K562 (cell line): ENCODE results near the gene ZNF646. TPM values are rescaled to one million over a fixed set of nuclear protein-coding genes. Genes with fewer than 3 reads are reported as not detected.

Experiments used
- ATAC-seq: fragments of 200-7000 bp; cut with Tn5 transposase; 3 replicates; pipeline ENCODE4 v1.9.1; 2020; ENCODE audit warnings: moderate library complexity
- BruUV-seq: library from RNA; stranded (reverse); fragments of 400-500 nt; replicated peaks from 2 replicates; lab custom pipeline; 2021; lab: Mats Ljungman, UMichigan
- CTCF ChIA-PET: fragments of 300-600 bp; formaldehyde crosslinking; extraction: SDS; loops from one replicate; lab custom pipeline; 2021; ENCODE audit warnings: low intra/inter-chr PET ratio; lab: Yijun Ruan, JAX
- POLR2A ChIA-PET: fragments of 300-600, 350-650 bp; sonication (Branson Sonifier 250); formaldehyde crosslinking; extraction: SDS; loops from one replicate; lab custom pipeline; 2021; ENCODE audit warnings: antibody characterized with exemption, inconsistent platforms; lab: Yijun Ruan, JAX
- DNase-seq, 4 experiments: peaks; one replicate each; pipeline versions ENCODE4 v3.0.0 to v3.0.0-alpha.2; 2011 to 2018; ENCODE audit warnings: low spot score in 3 of 4, mixed read lengths in 3 of 4; ENCODE audit errors: extremely low read depth in 1 of 4
- FAIRE-seq: peaks from 2 replicates; lab custom pipeline; 2011; peaks lifted over from hg19 to GRCh38; lab: Jason Lieb, UNC
- H2AFZ ChIP-seq: 2 replicates; pipeline ENCODE4 v1.6.0; 2011; ENCODE audit warnings: low read depth, low read length, control low read depth, inconsistent platforms
- H3K27ac ChIP-seq: fragments of 200-600 bp; 3 replicates; pipeline ENCODE4 v1.8.0; 2011; ENCODE audit warnings: low read depth, mild to moderate bottlenecking, control low read depth, inconsistent platforms, low read length, moderate library complexity, mixed read lengths; ENCODE audit errors: extremely low read depth
- H3K27me3 ChIP-seq, 2 experiments: fragments of 300-600 bp in 1 of 2; 2 replicates in 1 of 2; 3 replicates in 1 of 2; pipeline versions ENCODE4 v1.6.0 to v1.8.0; 2011; ENCODE audit warnings: inconsistent platforms in 2 of 2, low read length in 2 of 2, mild to moderate bottlenecking in 1 of 2, mixed read lengths in 1 of 2, moderate library complexity in 1 of 2; ENCODE audit not compliant: control insufficient read depth in 2 of 2, insufficient read depth in 2 of 2
- H3K36me3 ChIP-seq: fragments of 300-600 bp; 3 replicates; pipeline ENCODE4 v1.8.0; 2011; ENCODE audit warnings: mild to moderate bottlenecking, low read length, inconsistent platforms; ENCODE audit not compliant: control insufficient read depth, insufficient read depth
- H3K4me1 ChIP-seq, 2 experiments: fragments of 200-600 bp in 1 of 2; replicated peaks in 1 of 2; 2 replicates in 1 of 2; 3 replicates in 1 of 2; pipeline versions ENCODE4 v1.5.1 to v1.8.0; 2011; ENCODE audit warnings: inconsistent platforms in 2 of 2, low read length in 2 of 2, mild to moderate bottlenecking in 1 of 2, mixed read lengths in 1 of 2, moderate library complexity in 1 of 2; ENCODE audit not compliant: control insufficient read depth in 2 of 2, insufficient read depth in 2 of 2
- H3K4me2 ChIP-seq: 2 replicates; pipeline ENCODE4 v1.6.1; 2011; ENCODE audit warnings: low read length, control low read depth, inconsistent platforms, mixed read lengths; ENCODE audit not compliant: insufficient read depth
- H3K4me3 ChIP-seq: fragments of 200-600 bp; sonication (generic), shearing (Covaris generic); 2 replicates; pipeline ENCODE4 v1.5.1; 2016; ENCODE audit warnings: control low read depth, inconsistent platforms
- H3K79me2 ChIP-seq: fragments of 200-600 bp; 3 replicates; pipeline ENCODE4 v1.8.0; 2011; ENCODE audit warnings: low read length, inconsistent platforms; ENCODE audit not compliant: control insufficient read depth, insufficient read depth
- H3K9ac ChIP-seq, 2 experiments: 2 replicates each; pipeline versions ENCODE4 v1.6.0 to v1.6.1; 2011; ENCODE audit warnings: low read depth in 2 of 2, low read length in 2 of 2, control low read depth in 1 of 2, inconsistent platforms in 1 of 2, mild to moderate bottlenecking in 1 of 2, mixed read lengths in 1 of 2; ENCODE audit not compliant: insufficient read depth in 1 of 2
- H3K9me1 ChIP-seq: one replicate; pipeline ENCODE4 v1.6.0; 2011; ENCODE audit warnings: inconsistent platforms, mild to moderate bottlenecking, low read length, moderate library complexity; ENCODE audit not compliant: control insufficient read depth, insufficient read depth
- H3K9me3 ChIP-seq: replicated peaks from 2 replicates; pipeline ENCODE4 v1.5.1; 2011; ENCODE audit warnings: low read depth, low read length, inconsistent platforms; ENCODE audit not compliant: control insufficient read depth, insufficient read depth
- H4K20me1 ChIP-seq: replicated peaks from 2 replicates; pipeline ENCODE4 v1.6.1; 2011; ENCODE audit warnings: low read length, inconsistent platforms, mixed read lengths; ENCODE audit not compliant: control insufficient read depth, insufficient read depth
- CBFA2T2 ChIP-seq: fragments of 450-650 bp; conservative IDR thresholded peaks from 2 replicates; pipeline ENCODE4 v1.6.1; 2017; ENCODE audit warnings: mild to moderate bottlenecking
- MEF2A ChIP-seq: IDR thresholded peaks from 2 replicates; pipeline ENCODE4 v1.6.1; 2011; ENCODE audit warnings: low read depth, mild to moderate bottlenecking, low read length, moderate library complexity; ENCODE audit not compliant: control insufficient read depth
- NFYB ChIP-seq: IDR thresholded peaks from 2 replicates; pipeline ENCODE4 v1.6.1; 2011; ENCODE audit warnings: mild to moderate bottlenecking, moderate library complexity; ENCODE audit not compliant: insufficient read length; ENCODE audit errors: extremely low read depth
- POLR2G ChIP-seq: fragments of 200-400 bp; formaldehyde crosslinking; IDR thresholded peaks from 2 replicates; pipeline ENCODE4 v1.6.1; 2017; ENCODE audit warnings: low read depth, mild to moderate bottlenecking, antibody characterized with exemption, low read length, moderate library complexity
- PRDM10 ChIP-seq: fragments of 450-650 bp; IDR thresholded peaks from 2 replicates; pipeline ENCODE4 v1.6.1; 2018; ENCODE audit not compliant: partially characterized antibody
- RBM34 ChIP-seq: fragments of 200-400 bp; formaldehyde crosslinking; IDR thresholded peaks from 2 replicates; pipeline ENCODE4 v1.6.1; 2018; ENCODE audit warnings: low read length, borderline replicate concordance; ENCODE audit not compliant: insufficient read depth
- TCF7L2 ChIP-seq: fragments of 150-350 bp; IDR thresholded peaks from 2 replicates; pipeline ENCODE4 v1.6.1; 2016; ENCODE audit warnings: low read depth, mild to moderate bottlenecking, low read length, moderate library complexity
- ZNF165 ChIP-seq: fragments of 250-450 bp; sonication (Bioruptor Pico); IDR thresholded peaks from 2 replicates; pipeline ENCODE4 v1.4.0; 2020; ENCODE audit warnings: borderline replicate concordance
- WGBS: fragments of 100-300 bp; shearing (Covaris generic); methylation state at CpG from one replicate; pipeline ENCODE4 v1.1.6; 2016; ENCODE audit warnings: low coverage, mixed read lengths; ENCODE audit not compliant: insufficient coverage; ENCODE audit errors: missing lambda C conversion rate; 5-methylcytosine and 5-hydroxymethylcytosine counted together
- in situ Hi-C: fragments of 300-500 bp; cut with MboI; formaldehyde crosslinking; loops from 4 replicates; pipeline ENCODE4 v1.15.0; 2018; ENCODE audit warnings: inconsistent platforms, mixed read lengths
- intact Hi-C: fragments of 100-400 bp; cut with micrococcal nuclease; formaldehyde crosslinking; loops from 2 replicates; pipeline ENCODE4 v1.14.2; 2022
- polyA plus RNA-seq, 8 experiments: library from polyadenylated mRNA; depleted of rRNA in 4 of 8; stranded (reverse) in 5 of 8; unstranded in 3 of 8; fragments of >200 nt; fragmentation: Nextera tagmentation in 2 of 8; fragmentation: Illumina TruSeq in 1 of 8; extraction: Ambion mirVana in 2 of 8; extraction: Trizol in 1 of 8; gene quantifications; 2 replicates each; pipeline versions ENCODE4 v1.2.1 to v1.2.3, GENCODE V29; 2011 to 2014; ENCODE audit warnings: inconsistent platforms in 1 of 8, missing spikeins in 1 of 8
- total RNA-seq, 7 experiments: library from RNA; depleted of rRNA in 6 of 7; stranded (reverse); fragments of >200 nt in 6 of 7; fragmentation: Illumina TruSeq in 2 of 7; extraction: Trizol in 2 of 7; gene quantifications; 2 replicates each; pipeline versions ENCODE4 v1.2.1 to v1.2.3, GENCODE V29; 2011 to 2021; ENCODE audit warnings: low replicate concordance in 1 of 7
- TF ChIP-seq, protein P1 (sequence below): fragments of 450-650 bp; IDR thresholded peaks from 2 replicates; pipeline ENCODE4 v1.6.1; 2016

Gene ZNF646
- total and polyA plus RNA-seq, 9 of the 15 experiments (the other 6 are each of a cell fraction or from before 2014, with no cell fraction given): 0.08 to 20.6 (median 8.0) TPM

DNA sequence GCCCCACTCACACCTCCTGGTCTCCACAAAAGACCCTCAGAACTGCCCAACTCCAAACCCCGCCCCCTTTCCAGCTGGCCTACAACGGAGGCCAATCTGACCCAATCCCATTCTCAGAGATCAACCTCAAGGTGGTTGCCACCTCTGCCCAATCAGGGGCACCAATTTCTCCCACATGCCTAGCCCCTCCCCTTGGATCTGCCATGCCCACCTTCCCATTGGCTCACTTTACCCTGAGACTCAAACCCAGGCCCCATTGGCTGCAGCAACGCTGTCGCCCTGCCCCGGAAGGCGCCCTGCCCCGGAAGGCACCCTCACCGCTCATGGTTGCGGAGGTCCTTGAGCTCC lies 10.8 kb upstream of the ZNF646 start:
- H3K4me1 ChIP-seq: peaks cover 0 to 19% of the 10 kb centered on the region in 2 experiments; a peak in 3 of 5 replicates
- H4K20me1 ChIP-seq: no peaks in the 10 kb centered on the region
- H3K4me3 ChIP-seq: no peak overlapping the region
- H3K9me1 ChIP-seq: no peaks in the 10 kb centered on the region
- FAIRE-seq: no peak
- ATAC-seq: no peak
- H3K36me3 ChIP-seq: peaks cover 42% of the 10 kb centered on the region; the same call in 2 of the 3 replicates
- no peak overlapping the region for H3K9ac ChIP-seq
- intact Hi-C loops: no loop called here
- no peak for DNase-seq
- 95% methylated on average over 9 of the region's 9 CpGs for WGBS
- BruUV-seq: no TSS peak
- no peak for TF ChIP-seq ZNF165
- TF ChIP-seq MEF2A: no peak
- TF ChIP-seq NFYB: no peak
- TF ChIP-seq, all 486 proteins: peak for 0
- CTCF ChIA-PET: no interaction called here
- no peak overlapping the region for H2AFZ ChIP-seq
- no peak overlapping the region for H3K4me2 ChIP-seq
- H3K27me3 ChIP-seq: no peaks in the 10 kb centered on the region
- POLR2A ChIA-PET: interaction anchor here (1.5 to 1.7 kb wide), 2 partner anchors 9 to 13 kb away, joined by 5 to 10 read pairs; no protein-coding TSS in a partner anchor
- no peaks in the 10 kb centered on the region for H3K9me3 ChIP-seq
- H3K27ac ChIP-seq: no peak overlapping the region
- in situ Hi-C loops: no loop called here
- peaks cover 26% of the 10 kb centered on the region for H3K79me2 ChIP-seq

GRCh38 chr16:31063843-31064611 lies 10.2 kb upstream of the ZNF646 start:
- Histone ChIP-seq H3K27me3 (no peaks in the 10 kb centered on the region), H3K36me3 (peaks cover 42% of the 10 kb centered on the region; the same call in 2 of the 3 replicates), H3K4me3 (no peak overlapping the region), H4K20me1 (no peaks in the 10 kb centered on the region), H3K79me2 (peaks cover 31% of the 10 kb centered on the region), H3K4me2 (no peak overlapping the region), H3K9me1 (no peaks in the 10 kb centered on the region), H3K9me3 (no peaks in the 10 kb centered on the region), H2AFZ (no peak overlapping the region), H3K4me1 (peaks cover 0 to 19% of the 10 kb centered on the region in 2 experiments; a peak in 3 of 5 replicates), H3K27ac (no peak overlapping the region), H3K9ac (no peak overlapping the region)
- 96% methylated on average over 48 of the region's 56 CpGs for WGBS
- ATAC-seq (no peak), FAIRE-seq (no peak), DNase-seq (no peak)
- BruUV-seq: no TSS peak
- in situ Hi-C loops: no loop called here
- CTCF ChIA-PET: no interaction called here
- intact Hi-C loops: no loop called here
- POLR2A ChIA-PET: interaction anchor here (1.3 to 1.7 kb wide), 3 partner anchors 9 to 116 kb away, joined by 3 to 10 read pairs (median 5); partner anchors contain the start of gene FUS
- no peak for TF ChIP-seq ZNF165
- TF ChIP-seq PRDM10: no peak
- no peak for TF ChIP-seq RBM34
- no peak for TF ChIP-seq CBFA2T2
- peak; percentile 14; the same call in 1 of the 2 replicates for TF ChIP-seq POLR2G
- TF ChIP-seq, protein P1, sequence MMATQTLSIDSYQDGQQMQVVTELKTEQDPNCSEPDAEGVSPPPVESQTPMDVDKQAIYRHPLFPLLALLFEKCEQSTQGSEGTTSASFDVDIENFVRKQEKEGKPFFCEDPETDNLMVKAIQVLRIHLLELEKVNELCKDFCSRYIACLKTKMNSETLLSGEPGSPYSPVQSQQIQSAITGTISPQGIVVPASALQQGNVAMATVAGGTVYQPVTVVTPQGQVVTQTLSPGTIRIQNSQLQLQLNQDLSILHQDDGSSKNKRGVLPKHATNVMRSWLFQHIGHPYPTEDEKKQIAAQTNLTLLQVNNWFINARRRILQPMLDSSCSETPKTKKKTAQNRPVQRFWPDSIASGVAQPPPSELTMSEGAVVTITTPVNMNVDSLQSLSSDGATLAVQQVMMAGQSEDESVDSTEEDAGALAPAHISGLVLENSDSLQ: no peak
- TF ChIP-seq TCF7L2: no peak
